Measurements from ENCODE around the gene KCTD20. TPM values are rescaled to one million over a fixed set of nuclear protein-coding genes. Genes with fewer than 3 reads are reported as not detected.

Gene KCTD20
- polyA plus RNA-seq, 1 donor (not counting 4 experiments of a cell fraction or from before 2014, with no cell fraction given), result 31.8 TPM

GRCh38 chr6:36510365-36510764, 67.6 kb downstream of the KCTD20 start:
- Histone ChIP-seq H3K4me1 (ENCODE audit: control insufficient read depth, extremely low read depth, insufficient read depth, low read length) (peaks cover 9% of the 10 kb centered on the region), H3K79me2 (ENCODE audit: control insufficient read depth, insufficient read depth, low read length) (no peaks in the 10 kb centered on the region), H3K4me3 (ENCODE audit: control insufficient read depth in 2 of 3, extremely low read depth in 1 of 3, insufficient read depth in 2 of 3, low read depth in 1 of 3, low read length in 3 of 3) (no peak overlapping the region), H3K9me1 (ENCODE audit: control insufficient read depth, extremely low read depth, insufficient read depth, low read length) (no peaks in the 10 kb centered on the region), H4K20me1 (ENCODE audit: control insufficient read depth, extremely low read depth, insufficient read depth, low read length) (no peaks in the 10 kb centered on the region), H3K27me3 (ENCODE audit: control insufficient read depth, extremely low read depth, insufficient read depth, low read length) (no peaks in the 10 kb centered on the region), H3K4me2 (ENCODE audit: control insufficient read depth, extremely low read depth, insufficient read depth, low read depth, low read length) (no peak overlapping the region), H2AFZ (ENCODE audit: control insufficient read depth, low read length) (no peak overlapping the region), H3K9me3 (ENCODE audit: control insufficient read depth, low read depth, low read length) (no peaks in the 10 kb centered on the region), H3K36me3 (ENCODE audit: control insufficient read depth in 2 of 2, extremely low read depth in 1 of 2, insufficient read depth in 2 of 2, low read length in 2 of 2) (peaks cover 18 to 20% of the 10 kb centered on the region in 2 experiments), H3K27ac (ENCODE audit: control insufficient read depth, insufficient read depth, low read length) (no peak overlapping the region), H3K9ac (ENCODE audit: control insufficient read depth, extremely low read depth, insufficient read depth, low read length) (no peak overlapping the region)
- no peak for DNase-seq (ENCODE audit: low read depth, low spot score)
- dilution Hi-C loops (cut with MboI; ENCODE audit: extremely low pct_ligation_motif_present, low sequenced_read_pairs), result no loop called here
- no peak for FAIRE-seq
- TF ChIP-seq EZH2 (IDR thresholded peaks at IDR 0.05; ENCODE audit: low read length), result no peak
- TF ChIP-seq, protein P1, sequence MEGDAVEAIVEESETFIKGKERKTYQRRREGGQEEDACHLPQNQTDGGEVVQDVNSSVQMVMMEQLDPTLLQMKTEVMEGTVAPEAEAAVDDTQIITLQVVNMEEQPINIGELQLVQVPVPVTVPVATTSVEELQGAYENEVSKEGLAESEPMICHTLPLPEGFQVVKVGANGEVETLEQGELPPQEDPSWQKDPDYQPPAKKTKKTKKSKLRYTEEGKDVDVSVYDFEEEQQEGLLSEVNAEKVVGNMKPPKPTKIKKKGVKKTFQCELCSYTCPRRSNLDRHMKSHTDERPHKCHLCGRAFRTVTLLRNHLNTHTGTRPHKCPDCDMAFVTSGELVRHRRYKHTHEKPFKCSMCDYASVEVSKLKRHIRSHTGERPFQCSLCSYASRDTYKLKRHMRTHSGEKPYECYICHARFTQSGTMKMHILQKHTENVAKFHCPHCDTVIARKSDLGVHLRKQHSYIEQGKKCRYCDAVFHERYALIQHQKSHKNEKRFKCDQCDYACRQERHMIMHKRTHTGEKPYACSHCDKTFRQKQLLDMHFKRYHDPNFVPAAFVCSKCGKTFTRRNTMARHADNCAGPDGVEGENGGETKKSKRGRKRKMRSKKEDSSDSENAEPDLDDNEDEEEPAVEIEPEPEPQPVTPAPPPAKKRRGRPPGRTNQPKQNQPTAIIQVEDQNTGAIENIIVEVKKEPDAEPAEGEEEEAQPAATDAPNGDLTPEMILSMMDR (optimal IDR thresholded peaks at IDR 0.05 in 1 of 3, IDR thresholded peaks at IDR 0.05 in 1 of 3, conservative IDR thresholded peaks at IDR 0.05 in 1 of 3; ENCODE audit: extremely low read depth in 1 of 3, insufficient read depth in 2 of 3, low read length in 3 of 3), result no peak

DNA sequence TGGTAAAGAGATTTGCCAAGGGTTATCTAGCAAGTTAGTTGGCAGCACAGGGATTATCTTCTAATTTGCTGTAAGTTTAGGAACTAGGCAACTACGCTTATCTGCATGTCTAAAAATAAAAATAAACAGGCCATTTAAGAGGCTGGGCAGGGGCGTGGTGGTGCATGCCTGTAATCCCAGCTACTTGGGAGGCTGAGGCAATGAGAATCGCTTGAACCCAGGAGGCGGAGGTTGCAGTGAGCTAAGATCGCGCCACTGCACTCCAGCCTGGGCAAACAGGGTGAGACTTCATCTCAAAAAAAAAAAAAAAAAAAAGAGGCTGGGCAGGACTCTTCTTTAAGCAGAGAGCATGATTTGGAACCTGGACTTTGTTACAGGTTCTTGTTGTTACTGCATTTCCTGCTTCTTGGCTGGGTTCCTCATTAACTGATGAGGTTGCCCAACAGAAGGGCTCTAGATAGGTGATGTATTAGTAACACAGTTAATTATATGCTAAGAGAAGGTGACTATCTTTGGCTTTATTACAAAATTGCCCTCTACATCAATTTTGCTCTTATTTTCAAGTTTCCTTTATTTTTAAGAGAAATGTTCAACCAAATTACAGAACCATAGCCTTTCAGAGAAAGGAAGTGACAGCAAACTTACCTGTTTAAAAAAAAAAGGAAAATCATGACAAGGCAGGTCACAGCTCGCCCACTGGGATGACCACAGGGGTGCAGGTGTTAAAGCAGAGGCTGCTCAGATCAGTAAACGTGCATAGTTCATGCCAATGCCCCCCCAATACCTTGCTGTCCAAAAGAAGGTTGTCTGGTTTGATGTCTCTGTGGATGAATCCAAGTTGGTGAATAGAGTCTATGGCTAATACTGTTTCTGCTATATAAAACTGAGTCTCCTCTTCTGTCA, 72.0 kb downstream of the KCTD20 start:
- H3K27me3 ChIP-seq (ENCODE audit: control insufficient read depth, extremely low read depth, insufficient read depth, low read length), result no peaks in the 10 kb centered on the region
- no peak overlapping the region for H3K9ac ChIP-seq (ENCODE audit: control insufficient read depth, extremely low read depth, insufficient read depth, low read length)
- H3K79me2 ChIP-seq (ENCODE audit: control insufficient read depth, insufficient read depth, low read length), result no peaks in the 10 kb centered on the region
- no peaks in the 10 kb centered on the region for H3K9me1 ChIP-seq (ENCODE audit: control insufficient read depth, extremely low read depth, insufficient read depth, low read length)
- H2AFZ ChIP-seq (ENCODE audit: control insufficient read depth, low read length), result no peak overlapping the region
- no peak for DNase-seq (ENCODE audit: low read depth, low spot score)
- no peaks in the 10 kb centered on the region for H4K20me1 ChIP-seq (ENCODE audit: control insufficient read depth, extremely low read depth, insufficient read depth, low read length)
- no peak overlapping the region for H3K27ac ChIP-seq (ENCODE audit: control insufficient read depth, insufficient read depth, low read length)
- H3K36me3 ChIP-seq (ENCODE audit: control insufficient read depth in 2 of 2, extremely low read depth in 1 of 2, insufficient read depth in 2 of 2, low read length in 2 of 2), result peaks cover 10 to 19% of the 10 kb centered on the region in 2 experiments
- H3K9me3 ChIP-seq (ENCODE audit: control insufficient read depth, low read depth, low read length), result no peaks in the 10 kb centered on the region
- dilution Hi-C loops (cut with MboI; ENCODE audit: extremely low pct_ligation_motif_present, low sequenced_read_pairs), result no loop called here
- FAIRE-seq, result no peak
- H3K4me1 ChIP-seq (ENCODE audit: control insufficient read depth, extremely low read depth, insufficient read depth, low read length), result peaks cover 17% of the 10 kb centered on the region
- H3K4me3 ChIP-seq (ENCODE audit: control insufficient read depth in 2 of 3, extremely low read depth in 1 of 3, insufficient read depth in 2 of 3, low read depth in 1 of 3, low read length in 3 of 3), result no peak overlapping the region
- TF ChIP-seq EZH2 (IDR thresholded peaks at IDR 0.05; ENCODE audit: low read length), result no peak
- TF ChIP-seq, protein P1 (optimal IDR thresholded peaks at IDR 0.05 in 1 of 3, IDR thresholded peaks at IDR 0.05 in 1 of 3, conservative IDR thresholded peaks at IDR 0.05 in 1 of 3; ENCODE audit: extremely low read depth in 1 of 3, insufficient read depth in 2 of 3, low read length in 3 of 3), result no peak
- no peak overlapping the region for H3K4me2 ChIP-seq (ENCODE audit: control insufficient read depth, extremely low read depth, insufficient read depth, low read depth, low read length)
